HG02870 (cell line): ENCODE results near the gene RGS2.
A peak's percentile ranks its signal among the peaks of the same experiment; 100 is the strongest.

ENCODE experiments used
- ATAC-seq: cut with Tn5 transposase; IDR thresholded peaks from one replicate; pipeline ENCODE4 v1.9.1; 2021; ENCODE audit warnings: mild to moderate bottlenecking, moderate library complexity; ENCODE audit not compliant: unreplicated experiment

Gene RGS2

DNA sequence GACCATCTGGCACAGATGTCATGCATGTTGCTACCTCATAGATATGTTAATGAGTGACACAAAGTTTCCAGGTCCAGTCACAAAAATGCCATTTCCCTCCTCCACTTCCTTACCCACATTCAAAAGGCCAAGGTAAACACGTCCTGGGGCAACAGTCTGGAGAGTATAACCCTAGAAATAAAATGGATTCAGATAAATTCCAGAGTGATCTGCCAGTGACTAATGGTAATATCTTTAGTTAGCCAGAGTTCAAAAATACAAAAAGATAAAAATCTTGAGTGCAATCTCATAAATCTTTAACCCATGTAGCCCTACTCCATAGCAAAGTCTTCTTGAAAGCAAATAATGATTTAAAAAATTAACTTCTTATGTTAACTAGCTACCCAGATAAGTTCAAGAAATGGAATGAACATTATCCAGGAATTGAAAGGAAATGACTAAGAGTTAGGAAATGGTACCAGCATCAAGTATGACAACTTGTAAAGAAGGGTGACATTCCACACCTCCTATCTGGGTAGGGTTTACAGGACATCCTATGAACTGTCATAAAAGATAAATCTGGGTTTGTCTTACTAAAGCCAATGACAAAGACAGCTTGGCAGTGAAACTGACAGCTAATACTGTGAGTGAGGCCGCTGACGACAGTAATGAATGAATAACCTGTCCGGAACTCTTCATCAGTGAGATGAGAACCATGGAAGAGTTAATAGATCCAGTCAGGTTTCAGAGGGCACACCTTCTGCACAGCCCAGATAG lies 18.1 kb downstream of the RGS2 start:
- peak; percentile 90 for ATAC-seq

GRCh38 chr1:192830595-192831246 lies 21.9 kb downstream of the RGS2 start:
- no peak for ATAC-seq

- no peak for ATAC-seq
Measured at GRCh38 chr1:192831706-192832355, 23.0 kb downstream of the RGS2 start.

DNA sequence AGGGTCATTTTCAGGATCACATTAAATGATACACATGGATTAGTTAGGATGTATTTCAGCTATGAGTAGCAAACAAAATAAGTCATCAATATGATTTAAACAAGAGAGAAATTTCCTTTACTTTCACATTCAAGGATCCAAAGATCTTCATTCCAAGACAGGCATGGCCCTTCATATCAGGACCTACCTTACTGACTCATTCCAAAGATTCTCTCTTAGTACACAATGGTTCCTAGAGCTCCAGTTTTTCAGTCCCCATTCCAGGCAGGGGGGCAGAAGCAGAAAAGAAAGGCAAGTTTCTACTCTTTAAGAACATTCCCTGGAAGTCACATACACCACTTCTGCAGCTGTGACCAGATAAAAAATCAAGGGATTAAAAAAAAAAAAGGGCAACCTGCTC lies 23.7 kb downstream of the RGS2 start:
- ATAC-seq = no peak

GRCh38 chr1:192835116-192835515 lies 26.3 kb downstream of the RGS2 start:
- ATAC-seq = no peak

GRCh38 chr1:192839162-192840066 lies 30.6 kb downstream of the RGS2 start:
- no peak for ATAC-seq

GRCh38 chr1:192844360-192844759 lies 35.5 kb downstream of the RGS2 start:
- ATAC-seq = no peak

GRCh38 chr1:192846950-192847349 lies 38.1 kb downstream of the RGS2 start:
- ATAC-seq = no peak

GRCh38 chr1:192849011-192849410 lies 40.2 kb downstream of the RGS2 start:
- ATAC-seq = no peak

DNA sequence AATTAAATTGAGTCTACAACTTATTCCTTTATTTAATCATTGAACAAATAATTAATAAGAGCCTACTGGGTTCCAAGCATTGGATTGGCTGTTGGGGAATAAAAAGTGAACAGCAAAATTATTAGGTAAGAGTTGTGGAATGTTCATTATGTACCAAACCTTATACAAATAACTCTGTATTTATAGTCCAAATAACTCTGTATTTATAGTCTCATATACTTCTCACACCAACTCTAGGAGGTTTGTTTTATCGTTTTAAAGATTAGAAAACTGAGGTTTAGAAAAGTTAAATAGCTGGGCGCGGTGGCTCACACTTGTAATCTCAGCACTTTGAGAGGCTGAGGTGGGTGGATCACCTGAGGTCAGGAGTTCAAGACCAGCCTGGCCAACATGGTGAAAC lies 40.6 kb downstream of the RGS2 start:
- ATAC-seq = no peak

DNA sequence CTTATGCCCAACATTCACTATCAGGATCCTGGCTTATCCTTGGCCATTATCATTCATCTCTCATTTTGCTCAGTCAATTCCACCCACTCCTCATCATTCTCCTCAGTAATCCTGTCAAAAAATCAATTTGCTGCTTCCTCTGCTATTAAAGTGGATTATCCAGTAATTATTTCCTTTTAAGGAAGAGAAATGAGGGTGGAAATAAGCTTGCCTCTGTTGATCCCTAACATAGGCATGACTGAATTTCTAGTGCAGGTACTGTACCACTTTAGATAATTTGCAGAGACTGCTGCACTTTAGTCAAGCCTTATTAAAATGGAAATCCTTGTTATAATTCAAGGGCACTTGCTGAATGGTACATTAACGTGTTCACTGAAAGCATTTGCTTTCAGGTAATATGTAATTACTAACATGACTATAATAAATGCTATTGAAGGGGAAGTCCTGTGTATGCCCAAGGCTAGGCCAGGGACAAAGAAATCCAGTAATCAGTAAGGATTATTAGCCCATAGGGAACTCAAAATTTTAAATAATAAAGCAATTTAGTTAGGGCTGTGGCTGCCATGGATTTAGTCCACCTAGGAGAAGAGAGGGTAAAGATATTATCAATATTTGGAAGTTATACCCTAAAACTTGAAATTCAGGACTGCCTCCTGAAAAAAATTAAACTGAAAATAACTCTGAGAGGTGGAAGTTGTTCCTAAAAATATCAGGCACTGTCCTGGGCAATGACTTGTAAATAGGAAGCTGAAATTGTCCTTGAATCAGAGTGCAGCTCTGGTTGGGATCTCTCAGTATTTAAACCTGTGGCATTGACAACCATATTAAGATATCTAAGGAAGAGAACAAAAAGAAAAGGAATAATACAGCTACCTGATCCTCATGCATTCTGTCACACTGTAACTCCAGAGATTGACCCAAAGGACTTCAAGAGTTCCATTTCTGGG lies 43.4 kb downstream of the RGS2 start:
- ATAC-seq = no peak

DNA sequence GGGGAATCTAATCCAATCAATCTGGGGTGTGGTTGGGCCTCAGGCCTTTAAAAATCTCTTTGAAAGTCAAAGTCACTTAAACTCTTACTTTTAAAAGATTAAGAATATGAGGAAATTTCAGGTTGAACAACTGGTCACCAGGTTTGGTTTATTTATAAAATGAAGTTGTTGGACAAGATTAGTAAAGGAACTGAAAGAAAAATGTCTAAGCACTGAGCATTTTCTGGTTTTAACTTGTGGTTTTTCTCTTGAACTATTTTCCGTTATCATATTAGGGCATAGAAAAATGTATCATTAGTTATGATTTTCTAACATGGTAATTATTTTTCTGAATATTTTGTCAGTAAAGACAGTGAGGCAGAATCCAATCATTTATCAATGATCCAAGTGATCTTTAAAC lies 49.6 kb downstream of the RGS2 start:
- ATAC-seq = peak; percentile 53

GRCh38 chr1:192859808-192860207 lies 51.0 kb downstream of the RGS2 start:
- no peak for ATAC-seq

DNA sequence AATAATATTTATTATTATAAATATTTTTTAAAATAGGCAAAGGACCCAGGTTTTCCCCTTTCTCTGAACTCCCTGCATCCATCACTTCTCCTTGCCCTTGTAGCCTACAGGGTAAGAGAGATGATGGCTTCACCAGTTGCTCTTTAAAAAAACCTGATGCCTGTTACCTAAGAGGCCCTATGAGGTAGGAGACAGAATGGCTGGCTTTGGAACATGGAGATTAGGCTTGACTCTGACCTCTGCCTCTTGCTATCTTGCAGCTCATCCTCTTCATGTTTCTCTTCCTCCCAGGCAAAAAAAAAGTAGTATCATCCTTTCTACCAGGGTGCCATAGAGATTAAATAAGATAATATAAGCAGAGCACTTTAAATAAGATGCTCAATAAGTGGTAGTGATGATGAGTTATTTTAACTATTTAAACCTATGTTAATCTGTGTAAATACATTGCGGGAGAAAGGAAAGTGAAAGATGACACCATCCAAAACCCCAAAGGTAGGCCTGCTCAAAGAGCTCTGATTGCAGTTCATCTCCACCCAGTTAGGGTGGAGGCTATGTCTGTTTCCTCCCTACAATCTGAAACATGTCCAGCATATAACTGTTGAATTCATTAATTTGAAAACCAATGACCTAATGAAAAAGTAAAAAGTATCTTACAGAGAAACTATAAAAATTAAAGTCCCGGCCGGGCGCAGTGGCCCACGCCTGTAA lies 51.8 kb downstream of the RGS2 start:
- no peak for ATAC-seq

DNA sequence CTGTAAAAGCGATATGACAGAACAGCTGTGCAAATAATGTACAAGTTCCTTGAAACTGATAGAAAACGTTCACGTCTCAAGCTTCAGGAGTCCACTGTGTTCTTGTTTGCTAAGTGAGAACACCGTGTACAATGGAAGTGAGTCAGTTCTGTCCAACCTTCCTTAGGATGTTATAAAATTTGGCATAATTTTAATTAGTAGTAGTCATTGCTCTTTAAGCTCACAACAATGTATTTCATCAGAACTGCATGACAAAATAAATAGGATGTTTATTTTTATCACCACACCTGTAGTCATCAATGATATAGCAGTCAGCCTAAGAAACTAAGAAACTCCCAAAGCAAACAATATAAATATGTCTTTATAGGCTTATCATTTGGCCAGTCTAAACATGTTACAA lies 53.0 kb downstream of the RGS2 start:
- ATAC-seq = no peak
